Stimulated activated CD4-positive, alpha-beta T cell treated with anti-CD3 and anti-CD28 coated beads, Interleukin-4, amount 100 ng/mL, for 48 hours (primary cell): ENCODE data around the gene ALDH16A1.
A peak's percentile ranks its signal among the peaks of the same experiment; 100 is the strongest.

Experiments used
- DNase-seq, 2 donors: peaks; one replicate each; pipeline ENCODE4 v3.0.0-alpha.2; 2020; ENCODE audit warnings: low read depth in 2 of 2

The ALDH16A1 gene

DNA sequence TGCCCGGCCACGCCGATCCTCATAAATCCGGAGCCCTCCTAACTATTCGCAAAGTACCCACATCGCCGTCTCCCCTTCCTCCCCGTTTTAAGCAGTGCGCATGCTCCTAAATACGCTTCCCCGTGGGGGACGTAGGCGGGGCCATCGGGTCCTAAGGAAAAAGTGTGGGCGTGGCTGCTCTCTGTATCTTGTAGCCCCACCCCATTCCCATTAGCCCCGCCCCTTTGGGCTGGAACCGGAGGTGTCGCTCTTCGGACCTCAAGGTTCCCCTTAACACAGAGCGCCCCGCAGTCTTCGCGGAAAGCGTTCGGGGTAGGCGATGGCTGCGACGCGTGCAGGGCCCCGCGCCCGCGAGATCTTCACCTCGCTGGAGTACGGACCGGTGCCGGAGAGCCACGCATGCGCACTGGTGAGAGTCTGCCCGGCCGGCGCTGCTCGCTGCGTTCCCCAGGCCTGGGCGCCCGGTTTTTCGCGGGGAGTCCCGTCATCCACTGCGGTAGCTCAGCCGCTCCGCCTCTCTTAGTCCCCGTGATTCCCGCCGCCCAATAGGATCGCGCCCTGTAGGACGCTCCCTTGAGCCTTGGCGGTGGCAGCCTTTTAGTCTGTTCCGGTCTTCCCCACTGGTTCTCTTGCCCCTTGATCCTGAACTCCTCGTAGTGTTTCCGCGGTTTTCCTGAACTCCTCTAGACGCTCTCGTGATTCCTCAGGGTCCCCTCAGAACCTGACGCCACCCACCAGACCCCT, at the start of gene ALDH16A1:
TSS of gene ALDH16A1 (plus strand) at position 213 of the 744 bp plus-strand sequence. CDS start at position 320, 107 bp downstream.
- peak; percentile 96 to 97 for DNase-seq

DNA sequence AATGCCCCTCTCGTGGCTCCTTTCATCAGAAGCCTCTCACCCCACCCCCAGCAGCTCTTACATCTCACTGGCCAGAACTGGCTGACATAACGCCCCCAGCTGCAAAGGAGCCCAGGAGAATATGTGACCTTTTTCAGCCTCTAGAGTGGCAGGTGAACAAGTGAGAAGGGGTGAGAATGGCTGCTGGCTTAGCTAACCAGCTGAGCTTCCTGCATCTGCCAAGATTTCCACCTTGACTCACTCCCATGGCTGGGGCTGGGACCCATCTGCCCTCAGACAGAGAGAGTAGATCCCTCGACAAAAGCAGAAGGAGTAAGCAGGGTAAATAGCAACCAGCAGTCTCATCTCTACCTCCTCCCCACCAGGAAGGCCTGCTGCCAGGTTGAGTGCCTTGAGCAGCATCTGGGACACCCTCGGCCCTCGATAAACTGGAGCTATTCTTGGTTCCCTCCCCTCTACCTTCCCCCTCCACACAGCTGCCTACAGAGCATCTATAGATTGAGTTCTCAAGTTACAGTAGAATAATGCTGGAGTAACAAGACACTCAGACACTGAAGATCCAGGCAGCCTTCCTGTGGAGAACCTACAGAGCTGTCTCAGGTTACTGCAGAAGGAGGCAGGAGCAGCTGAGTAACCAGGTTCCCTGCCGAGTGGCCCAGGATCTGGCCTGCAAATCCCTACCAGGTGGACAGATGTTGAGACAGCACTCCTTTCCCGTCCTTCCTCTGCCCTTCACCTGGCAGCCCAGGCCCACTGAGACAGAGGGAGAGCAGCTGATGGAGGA, 49.4 kb upstream of the ALDH16A1 start:
- DNase-seq = no peak

GRCh38 chr19:49407079-49407478, 45.9 kb upstream of the ALDH16A1 start:
- no peak for DNase-seq

GRCh38 chr19:49407482-49408015, 45.5 kb upstream of the ALDH16A1 start:
- no peak for DNase-seq

GRCh38 chr19:49408816-49409440, 44.1 kb upstream of the ALDH16A1 start:
- DNase-seq = no peak

DNA sequence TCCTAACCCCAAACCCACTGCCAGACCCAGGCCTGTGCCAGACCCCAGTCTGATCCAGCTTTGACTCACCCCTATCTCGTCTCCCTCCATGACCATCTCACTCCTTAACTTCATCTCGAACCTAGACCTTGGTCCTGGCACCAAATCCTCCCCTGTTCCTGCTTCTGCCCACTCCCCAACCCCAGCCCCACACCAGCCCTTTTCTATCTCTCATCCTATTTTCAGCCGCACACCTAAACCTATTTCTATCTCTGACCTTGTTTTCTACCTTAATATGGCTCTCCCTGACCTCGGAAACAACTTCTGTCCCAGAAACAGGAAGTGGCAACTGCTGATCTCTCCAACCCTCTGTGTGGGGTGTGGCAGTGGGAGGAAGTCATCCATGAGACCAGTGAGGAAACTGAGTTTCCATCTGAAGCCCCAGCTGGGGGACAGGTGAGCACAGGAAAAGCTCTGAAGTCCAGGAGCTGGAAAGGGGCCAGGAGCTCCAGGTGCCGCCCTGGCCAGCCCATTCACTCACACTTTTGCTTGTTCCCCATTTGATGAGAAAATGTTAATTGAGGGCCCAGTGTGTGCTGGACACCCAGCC, 43.5 kb upstream of the ALDH16A1 start:
- no peak for DNase-seq

DNA sequence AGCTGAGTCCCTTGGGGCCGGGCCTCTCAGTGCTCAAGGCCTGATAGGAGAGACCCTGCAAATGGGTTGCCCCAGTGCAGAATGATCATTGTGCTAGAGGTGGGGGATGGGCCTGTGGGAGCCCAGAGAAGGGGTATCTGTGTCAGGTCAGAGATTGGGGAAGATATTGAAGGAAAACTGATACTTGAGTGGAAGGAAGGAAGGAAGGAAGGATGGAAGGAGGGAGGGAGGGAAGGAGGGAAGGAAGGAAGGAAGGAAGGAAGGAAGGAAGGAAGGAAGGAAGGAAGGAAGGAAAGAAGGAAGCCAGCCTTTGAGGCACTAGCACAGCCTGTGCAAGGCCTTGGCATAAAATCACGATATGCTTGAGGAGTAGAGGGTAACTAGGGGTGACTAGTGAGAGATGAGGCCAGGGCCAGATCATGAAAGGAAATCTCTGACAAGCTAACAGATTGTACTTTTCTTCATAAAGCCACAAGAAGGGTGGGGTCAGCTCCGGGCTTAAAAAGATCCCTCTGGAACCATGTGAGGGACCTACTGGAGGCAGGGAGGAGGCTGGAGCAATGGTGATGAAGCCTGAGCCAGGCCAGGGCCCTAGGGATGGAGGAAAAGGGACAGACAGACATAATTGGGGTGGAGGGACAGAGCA, 41.2 kb upstream of the ALDH16A1 start:
- DNase-seq = no peak

GRCh38 chr19:49413348-49413747, 39.7 kb upstream of the ALDH16A1 start:
- DNase-seq = no peak

DNA sequence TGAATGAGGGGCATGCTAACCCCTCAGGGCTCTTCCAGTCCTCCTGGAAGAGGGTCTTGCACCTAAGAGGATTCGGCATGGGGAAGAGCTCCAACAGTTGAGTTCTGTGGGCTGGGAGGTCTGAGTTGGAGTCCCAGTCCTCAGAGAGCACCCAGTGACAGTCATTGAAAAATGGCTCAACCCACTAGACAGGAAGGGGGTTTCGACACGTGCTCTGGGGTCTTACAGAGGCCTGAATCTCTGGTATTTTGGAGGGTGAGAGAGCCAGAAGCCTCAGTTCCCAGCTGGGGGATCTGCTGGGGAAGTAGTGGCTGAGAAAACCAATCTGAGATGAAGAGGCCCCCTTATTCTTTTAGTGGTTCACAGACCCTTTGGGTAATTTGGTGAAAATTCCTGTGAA, 38.8 kb upstream of the ALDH16A1 start:
- no peak for DNase-seq

GRCh38 chr19:49415102-49415809, 37.8 kb upstream of the ALDH16A1 start:
- DNase-seq = no peak

- DNase-seq = no peak
Measured at GRCh38 chr19:49415810-49416200, 37.2 kb upstream of the ALDH16A1 start.

GRCh38 chr19:49417088-49417487, 35.9 kb upstream of the ALDH16A1 start:
- DNase-seq = no peak

GRCh38 chr19:49418511-49418910, 34.5 kb upstream of the ALDH16A1 start:
- DNase-seq = no peak

DNA sequence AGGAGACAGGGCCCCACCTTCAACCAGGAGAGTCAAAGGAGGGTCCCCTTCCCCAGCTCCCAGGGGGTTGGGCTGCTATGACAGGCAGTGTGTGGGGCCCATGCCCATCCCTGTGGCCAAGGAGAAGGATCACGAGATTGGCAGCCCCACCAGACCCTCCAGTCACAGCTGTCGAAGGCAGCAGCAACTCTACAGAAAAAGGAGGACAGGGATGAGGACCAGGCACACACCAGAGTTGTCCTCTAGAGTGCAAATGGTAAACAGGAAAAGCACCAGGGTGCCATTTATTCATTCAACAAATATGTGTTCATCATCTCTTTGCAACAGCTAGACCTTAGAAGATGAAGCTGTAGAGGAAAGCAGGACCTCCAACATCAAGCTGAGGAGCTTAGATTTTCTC, 33.9 kb upstream of the ALDH16A1 start:
- DNase-seq = no peak

DNA sequence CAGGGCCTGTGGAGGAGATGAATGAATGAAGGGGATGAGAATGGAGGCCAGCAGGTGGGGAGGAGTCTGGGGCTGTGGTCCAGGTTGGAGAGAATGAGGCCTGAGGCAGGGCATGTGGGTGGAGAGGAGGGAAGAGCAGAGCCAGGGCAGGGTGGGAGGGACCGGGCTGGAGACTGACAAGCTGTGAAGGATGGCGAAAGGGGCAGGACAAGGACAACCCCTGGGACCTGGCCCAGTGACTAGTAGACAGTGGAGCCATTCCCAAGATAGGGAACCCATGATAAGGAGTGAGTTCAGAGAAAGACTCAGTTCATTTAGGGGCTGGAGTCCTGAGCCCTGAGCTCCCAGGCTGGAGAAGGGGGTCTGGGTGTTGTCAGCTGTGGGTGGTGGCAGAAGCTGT, 32.8 kb upstream of the ALDH16A1 start:
- DNase-seq = no peak

DNA sequence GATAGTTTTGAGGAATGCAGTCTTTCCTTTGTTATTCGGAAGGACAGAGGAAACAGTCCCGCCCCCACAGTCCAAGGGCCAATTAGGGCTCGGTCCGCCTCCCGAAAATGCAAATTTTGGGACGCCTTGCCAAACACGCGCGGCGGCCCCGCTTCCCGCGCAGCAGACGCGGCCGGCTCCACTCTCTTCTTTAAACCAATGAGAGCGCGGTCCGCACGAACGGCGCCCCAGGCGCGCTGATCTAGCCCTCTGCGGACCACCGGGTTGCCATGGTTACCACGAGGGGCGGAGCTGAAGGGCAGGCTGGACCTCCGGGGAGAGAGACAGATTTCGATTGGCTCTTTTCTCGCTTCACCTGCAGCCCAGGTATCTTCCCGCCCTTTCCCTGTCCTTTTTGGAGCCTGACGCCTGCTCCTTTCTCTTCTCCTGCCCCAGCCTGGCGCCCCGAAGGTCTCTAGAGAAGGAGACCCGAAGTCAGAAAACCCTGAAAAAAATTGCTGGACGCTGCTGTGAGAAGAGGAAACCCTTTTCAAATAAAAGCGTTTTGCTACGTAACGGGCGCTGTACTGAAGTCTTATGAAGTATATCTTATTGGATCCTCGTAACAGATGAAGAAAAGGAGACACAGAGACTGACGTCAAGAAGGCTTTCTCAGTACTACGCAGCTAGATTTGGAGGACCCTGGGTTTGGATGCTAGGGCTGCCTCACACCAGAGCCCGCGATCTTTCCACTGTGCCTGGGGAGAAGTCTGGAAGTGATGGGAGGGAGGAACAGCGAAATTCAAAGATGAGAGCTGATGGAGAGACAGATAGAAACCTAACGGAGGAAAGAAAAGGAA, 31.8 kb upstream of the ALDH16A1 start:
- peak; percentile 41 to 47 for DNase-seq

- no peak for DNase-seq
Measured at GRCh38 chr19:49421878-49422202, 31.2 kb upstream of the ALDH16A1 start.

DNA sequence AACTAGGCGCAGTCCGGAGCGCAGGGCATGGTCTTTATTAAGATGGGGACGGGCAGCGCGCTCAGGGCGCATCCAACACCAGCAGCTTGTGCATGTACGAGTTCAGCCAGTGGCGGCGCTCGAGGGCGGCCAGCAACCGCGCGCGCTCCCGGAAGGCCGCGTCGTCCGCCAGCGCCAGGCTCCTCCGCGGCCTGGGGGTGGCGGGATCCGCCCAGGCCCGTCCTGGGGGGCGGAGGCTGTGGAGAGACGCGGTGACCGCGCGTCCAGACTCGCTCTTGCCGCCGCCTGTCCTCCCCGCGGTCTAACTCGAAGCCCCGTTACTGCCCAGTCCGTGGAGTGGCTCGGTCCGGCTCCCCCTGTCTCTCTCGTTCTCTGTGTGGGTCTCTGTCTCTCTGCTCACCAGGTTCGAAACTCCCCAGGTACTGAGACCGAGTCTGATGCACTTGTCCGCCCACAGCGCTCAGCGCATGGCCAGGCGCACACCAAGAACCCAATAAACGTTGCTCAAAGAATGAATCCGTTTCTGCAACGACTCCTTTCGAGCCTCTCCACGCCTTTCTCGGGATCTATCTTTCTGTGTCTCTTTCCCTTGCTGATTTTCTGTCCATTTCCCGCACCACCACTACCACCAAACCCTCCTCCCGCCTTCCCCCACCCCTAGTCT, 30.5 kb upstream of the ALDH16A1 start:
- DNase-seq = peak; percentile 41 to 53
